Globus pallidus (tissue), 1 donor: ENCODE data around the gene SLCO3A1.
A peak's percentile ranks its signal among the peaks of the same experiment; 100 is the strongest.

ENCODE experiments used
- DNase-seq: peaks from one replicate; pipeline ENCODE4 v3.0.0-alpha.2; 2015; ENCODE audit warnings: low spot score

The SLCO3A1 gene

GRCh38 chr15:91912336-91912735 is 58.8 kb downstream of the SLCO3A1 start:
- no peak for DNase-seq

- no peak for DNase-seq
Measured at GRCh38 chr15:91913560-91913959, 60.1 kb downstream of the SLCO3A1 start.

- no peak for DNase-seq
Measured at GRCh38 chr15:91915576-91915975, 62.1 kb downstream of the SLCO3A1 start.

GRCh38 chr15:91916051-91916450 is 62.5 kb downstream of the SLCO3A1 start:
- DNase-seq, result no peak

- no peak for DNase-seq
Measured at GRCh38 chr15:91917686-91918360, 64.3 kb downstream of the SLCO3A1 start.

GRCh38 chr15:91919014-91919534 is 65.6 kb downstream of the SLCO3A1 start:
- DNase-seq, result peak; percentile 84

GRCh38 chr15:91921188-91921842 is 67.8 kb downstream of the SLCO3A1 start:
- no peak for DNase-seq

- no peak for DNase-seq
Measured at GRCh38 chr15:91921843-91922198, 68.3 kb downstream of the SLCO3A1 start.

- no peak for DNase-seq
Measured at GRCh38 chr15:91922646-91923547, 69.4 kb downstream of the SLCO3A1 start.

GRCh38 chr15:91924183-91924582 is 70.7 kb downstream of the SLCO3A1 start:
- DNase-seq, result no peak

GRCh38 chr15:91924837-91925495 is 71.5 kb downstream of the SLCO3A1 start:
- DNase-seq, result no peak

- no peak for DNase-seq
Measured at GRCh38 chr15:91925794-91926193, 72.3 kb downstream of the SLCO3A1 start.

- no peak for DNase-seq
Measured at GRCh38 chr15:91926908-91927270, 73.4 kb downstream of the SLCO3A1 start.

- DNase-seq, result no peak
Measured at GRCh38 chr15:91927585-91927984, 74.1 kb downstream of the SLCO3A1 start.

GRCh38 chr15:91928675-91929074 is 75.2 kb downstream of the SLCO3A1 start:
- DNase-seq, result no peak

- DNase-seq, result no peak
Measured at GRCh38 chr15:91929509-91929908, 76.0 kb downstream of the SLCO3A1 start.

GRCh38 chr15:91930092-91930491 is 76.6 kb downstream of the SLCO3A1 start:
- DNase-seq, result no peak

GRCh38 chr15:91936182-91936775 is 82.8 kb downstream of the SLCO3A1 start:
- no peak for DNase-seq

GRCh38 chr15:91936927-91937326 is 83.4 kb downstream of the SLCO3A1 start:
- no peak for DNase-seq

GRCh38 chr15:91938136-91938535 is 84.6 kb downstream of the SLCO3A1 start:
- DNase-seq, result no peak

GRCh38 chr15:91939403-91939831 is 85.9 kb downstream of the SLCO3A1 start:
- no peak for DNase-seq
